Endothelial cell (in vitro differentiated cells): ENCODE measurements around the gene DCBLD1. TPM values are rescaled to one million over a fixed set of nuclear protein-coding genes. Genes with fewer than 3 reads are reported as not detected.

Experiments
- DNase-seq: peaks from one replicate; pipeline ENCODE4 v3.0.0; 2021; ENCODE audit warnings: low spot score
- H3K27ac Mint-ChIP-seq: one replicate; pipeline ENCODE4 v1.8.0; 2021; ENCODE audit warnings: mixed read lengths, inconsistent platforms; ENCODE audit not compliant: unreplicated experiment
- H3K27me3 Mint-ChIP-seq: one replicate; pipeline ENCODE4 v1.8.0; 2021; ENCODE audit warnings: mild to moderate bottlenecking, moderate library complexity, mixed read lengths, inconsistent platforms; ENCODE audit not compliant: unreplicated experiment
- H3K36me3 Mint-ChIP-seq: one replicate; pipeline ENCODE4 v1.8.0; 2021; ENCODE audit warnings: mild to moderate bottlenecking, low read depth, mixed read lengths, inconsistent platforms; ENCODE audit not compliant: unreplicated experiment
- H3K4me1 Mint-ChIP-seq: one replicate; pipeline ENCODE4 v1.8.0; 2021; ENCODE audit warnings: mild to moderate bottlenecking, mixed read lengths, inconsistent platforms; ENCODE audit not compliant: unreplicated experiment
- H3K4me3 Mint-ChIP-seq: one replicate; pipeline ENCODE4 v1.8.0; 2021; ENCODE audit warnings: mild to moderate bottlenecking, mixed read lengths, inconsistent platforms; ENCODE audit not compliant: unreplicated experiment
- H3K9me3 Mint-ChIP-seq: one replicate; pipeline ENCODE4 v1.8.0; 2021; ENCODE audit warnings: mixed read lengths, inconsistent platforms; ENCODE audit not compliant: unreplicated experiment
- CTCF ChIP-seq: fragments of 200-600 bp; sonication (generic); IDR thresholded peaks from one replicate; pipeline ENCODE4 v1.5.0; 2021; ENCODE audit warnings: antibody characterized with exemption; ENCODE audit not compliant: unreplicated experiment
- total RNA-seq: library from RNA; stranded (reverse); fragmentation: NEBNext Ultra II Directional; extraction: Animal tissue kit (Norgen Biotek cat#: 25700); gene quantifications from one replicate; pipeline ENCODE4 v1.2.1, GENCODE V29; 2021; ENCODE audit not compliant: unreplicated experiment

Gene DCBLD1
- total RNA-seq, 1 donor from 2014 or later = 203 TPM

GRCh38 chr6:117585647-117586046, 103.2 kb downstream of the DCBLD1 start:
- Mint-ChIP-seq H3K9me3 (no peaks in the 10 kb centered on the region), H3K4me1 (no peaks in the 10 kb centered on the region), H3K27me3 (no peaks in the 10 kb centered on the region), H3K27ac (no peak overlapping the region), H3K36me3 (peaks cover 22% of the 10 kb centered on the region), H3K4me3 (no peak overlapping the region)
- TF ChIP-seq CTCF = no peak
- no peak for DNase-seq

- no peaks in the 10 kb centered on the region for H3K9me3 Mint-ChIP-seq
- no peak overlapping the region for H3K27ac Mint-ChIP-seq
- no peak for TF ChIP-seq CTCF
- no peaks in the 10 kb centered on the region for H3K4me1 Mint-ChIP-seq
- H3K4me3 Mint-ChIP-seq = no peak overlapping the region
- H3K36me3 Mint-ChIP-seq = peaks cover 10% of the 10 kb centered on the region
- no peak for DNase-seq
- H3K27me3 Mint-ChIP-seq = no peaks in the 10 kb centered on the region
These were observed 108.0 kb downstream of the DCBLD1 start for GRCh38 chr6:117590447-117590846.

- DNase-seq = no peak
These were observed 108.9 kb downstream of the DCBLD1 start for GRCh38 chr6:117591405-117591804.

GRCh38 chr6:117592983-117593759, 110.7 kb downstream of the DCBLD1 start:
- no peak for DNase-seq
- Mint-ChIP-seq H3K27ac (no peak overlapping the region), H3K4me1 (no peaks in the 10 kb centered on the region), H3K36me3 (peaks cover 21% of the 10 kb centered on the region), H3K9me3 (no peaks in the 10 kb centered on the region), H3K27me3 (no peaks in the 10 kb centered on the region), H3K4me3 (no peak overlapping the region)
- TF ChIP-seq CTCF = no peak

More at GRCh38 chr6:117591405-117591804, 108.9 kb downstream of the DCBLD1 start:
- no peak for TF ChIP-seq CTCF
- Mint-ChIP-seq H3K27me3 (no peaks in the 10 kb centered on the region), H3K4me3 (no peak overlapping the region), H3K4me1 (no peaks in the 10 kb centered on the region), H3K9me3 (no peaks in the 10 kb centered on the region), H3K27ac (no peak overlapping the region), H3K36me3 (peaks cover 10% of the 10 kb centered on the region)
